OCI-LY7 (cell line): ENCODE data around the gene FAIM2. TPM values are rescaled to one million over a fixed set of nuclear protein-coding genes. Genes with fewer than 3 reads are reported as not detected.

ENCODE experiments used
- BruUV-seq: library from RNA; stranded (reverse); fragments of 400-500 nt; replicated peaks from 2 replicates; lab custom pipeline; 2021; lab: Mats Ljungman, UMichigan
- CTCF ChIA-PET: fragments of 300-600 bp; sonication (Branson Sonifier 250); formaldehyde crosslinking; loops from one replicate; lab custom pipeline; 2022; ENCODE audit warnings: antibody characterized with exemption; ENCODE audit not compliant: unreplicated experiment; lab: Charles Lee
- POLR2A ChIA-PET: fragments of 300-600 bp; sonication (Branson Sonifier 250); formaldehyde crosslinking; loops from one replicate; lab custom pipeline; 2022; ENCODE audit warnings: antibody characterized with exemption; lab: Charles Lee
- DNase-seq: peaks from one replicate; pipeline ENCODE4 v3.0.0-alpha.2; 2015; ENCODE audit warnings: low spot score
- H2AFZ ChIP-seq: fragments of 200-600 bp; sonication (generic), shearing (Covaris generic); 2 replicates; pipeline ENCODE4 v1.6.1; 2014; ENCODE audit warnings: mild to moderate bottlenecking, antibody characterized with exemption, low read length, moderate library complexity
- H3K27ac ChIP-seq: fragments of 200-600 bp; sonication (generic); 2 replicates; pipeline ENCODE4 v1.5.1; 2014; ENCODE audit warnings: mixed run types, low read depth, mild to moderate bottlenecking, moderate library complexity, low read length, inconsistent platforms; ENCODE audit not compliant: poor library complexity, severe bottlenecking
- H3K36me3 ChIP-seq: fragments of 200-600 bp; sonication (generic); 2 replicates; pipeline ENCODE4 v1.6.1; 2014; ENCODE audit warnings: mild to moderate bottlenecking, antibody characterized with exemption, low read length, moderate library complexity, mixed read lengths; ENCODE audit not compliant: insufficient read depth
- H3K4me1 ChIP-seq: fragments of 200-600 bp; sonication (generic); 2 replicates; pipeline ENCODE4 v1.5.1; 2014; ENCODE audit warnings: mild to moderate bottlenecking, low read length; ENCODE audit not compliant: insufficient read depth, poor library complexity, severe bottlenecking
- H3K4me2 ChIP-seq: fragments of 200-600 bp; sonication (generic); 2 replicates; pipeline ENCODE4 v1.6.1; 2014; ENCODE audit warnings: mild to moderate bottlenecking, low read length
- H3K4me3 ChIP-seq: fragments of 200-600 bp; sonication (generic); 2 replicates; pipeline ENCODE4 v1.5.1; 2014; ENCODE audit warnings: mild to moderate bottlenecking, low read depth, low read length; ENCODE audit not compliant: poor library complexity, severe bottlenecking
- H3K79me2 ChIP-seq: fragments of 200-600 bp; sonication (generic); 2 replicates; pipeline ENCODE4 v1.6.1; 2016; ENCODE audit warnings: low read depth, mild to moderate bottlenecking, low read length, moderate library complexity, mixed read lengths; ENCODE audit not compliant: insufficient read depth
- H3K9me2 ChIP-seq: fragments of 200-600 bp; sonication (generic); 2 replicates; pipeline ENCODE4 v1.6.1; 2016; ENCODE audit warnings: mild to moderate bottlenecking, low read length, mixed read lengths; ENCODE audit not compliant: insufficient read depth
- H3K9me3 ChIP-seq: fragments of 200-600 bp; sonication (generic); 2 replicates; pipeline ENCODE4 v1.6.1; 2014; ENCODE audit warnings: mild to moderate bottlenecking, mixed run types, low read length, mixed read lengths
- H4K20me1 ChIP-seq: fragments of 200-600 bp; sonication (generic); 2 replicates; pipeline ENCODE4 v1.6.1; 2014; ENCODE audit warnings: mild to moderate bottlenecking, antibody characterized with exemption, low read length, moderate library complexity, mixed read lengths; ENCODE audit not compliant: insufficient read depth
- EZH2phosphoT487 ChIP-seq: fragments of 200-600 bp; sonication (generic); IDR thresholded peaks from 2 replicates; pipeline ENCODE4 v1.6.1; 2018; ENCODE audit warnings: low read depth, borderline replicate concordance, mild to moderate bottlenecking, mixed run types, antibody characterized with exemption, low read length, moderate library complexity, mixed read lengths
- intact Hi-C: fragments of 100-400 bp; cut with micrococcal nuclease; formaldehyde crosslinking; loops from one replicate; pipeline ENCODE4 v1.10.0; 2022; ENCODE audit not compliant: unreplicated experiment
- total RNA-seq, 2 experiments: library from RNA; depleted of rRNA in 1 of 2; stranded (reverse); fragments of >200 nt in 1 of 2; shearing (Covaris generic) in 1 of 2; gene quantifications; 2 replicates each; pipeline ENCODE4 v1.2.3, GENCODE V29; 2014 to 2022
- TF ChIP-seq, protein P1 (sequence below): fragments of 200-600 bp; sonication (generic); conservative IDR thresholded peaks from 2 replicates; pipeline ENCODE4 v1.5.1; 2014; ENCODE audit warnings: mild to moderate bottlenecking, antibody characterized with exemption, low read length, moderate library complexity, mixed read lengths

FAIM2 gene
- total RNA-seq, 2 experiments from 2014 or later, result 0.10 TPM; not detected in 1

GRCh38 chr12:49917788-49918173, 14.1 kb upstream of the FAIM2 start:
- H2AFZ ChIP-seq, result no peak overlapping the region
- intact Hi-C loops, result no loop called here
- POLR2A ChIA-PET, result interaction anchor here (1.2 kb wide), 1 partner anchor 12 kb away, joined by 3 read pairs; no protein-coding TSS in a partner anchor
- H3K9me2 ChIP-seq, result no peaks in the 10 kb centered on the region
- no peaks in the 10 kb centered on the region for H3K79me2 ChIP-seq
- H3K27ac ChIP-seq, result no peak overlapping the region
- no peaks in the 10 kb centered on the region for H4K20me1 ChIP-seq
- CTCF ChIA-PET, result interaction anchor here (0.6 kb wide), 1 partner anchor 25 kb away, joined by 4 read pairs; no protein-coding TSS in a partner anchor
- no peaks in the 10 kb centered on the region for H3K9me3 ChIP-seq
- no peak overlapping the region for H3K4me3 ChIP-seq
- H3K4me2 ChIP-seq, result no peak overlapping the region
- no peak for DNase-seq
- H3K36me3 ChIP-seq, result no peaks in the 10 kb centered on the region
- TF ChIP-seq, protein P1, sequence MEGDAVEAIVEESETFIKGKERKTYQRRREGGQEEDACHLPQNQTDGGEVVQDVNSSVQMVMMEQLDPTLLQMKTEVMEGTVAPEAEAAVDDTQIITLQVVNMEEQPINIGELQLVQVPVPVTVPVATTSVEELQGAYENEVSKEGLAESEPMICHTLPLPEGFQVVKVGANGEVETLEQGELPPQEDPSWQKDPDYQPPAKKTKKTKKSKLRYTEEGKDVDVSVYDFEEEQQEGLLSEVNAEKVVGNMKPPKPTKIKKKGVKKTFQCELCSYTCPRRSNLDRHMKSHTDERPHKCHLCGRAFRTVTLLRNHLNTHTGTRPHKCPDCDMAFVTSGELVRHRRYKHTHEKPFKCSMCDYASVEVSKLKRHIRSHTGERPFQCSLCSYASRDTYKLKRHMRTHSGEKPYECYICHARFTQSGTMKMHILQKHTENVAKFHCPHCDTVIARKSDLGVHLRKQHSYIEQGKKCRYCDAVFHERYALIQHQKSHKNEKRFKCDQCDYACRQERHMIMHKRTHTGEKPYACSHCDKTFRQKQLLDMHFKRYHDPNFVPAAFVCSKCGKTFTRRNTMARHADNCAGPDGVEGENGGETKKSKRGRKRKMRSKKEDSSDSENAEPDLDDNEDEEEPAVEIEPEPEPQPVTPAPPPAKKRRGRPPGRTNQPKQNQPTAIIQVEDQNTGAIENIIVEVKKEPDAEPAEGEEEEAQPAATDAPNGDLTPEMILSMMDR, result no peak
- no peak for TF ChIP-seq EZH2phosphoT487
- no peaks in the 10 kb centered on the region for H3K4me1 ChIP-seq
- no TSS peak for BruUV-seq

GRCh38 chr12:49917166-49917787, 13.6 kb upstream of the FAIM2 start:
- intact Hi-C loops, result no loop called here
- H3K4me2 ChIP-seq, result no peak overlapping the region
- H2AFZ ChIP-seq, result no peak overlapping the region
- ChIA-PET CTCF (interaction anchor here (0.6 kb wide), 1 partner anchor 26 kb away, joined by 4 read pairs; no protein-coding TSS in a partner anchor), POLR2A (no interaction called here)
- H3K9me2 ChIP-seq, result no peaks in the 10 kb centered on the region
- H3K4me3 ChIP-seq, result no peak overlapping the region
- no peak for DNase-seq
- no peaks in the 10 kb centered on the region for H4K20me1 ChIP-seq
- TF ChIP-seq, protein P1, result no peak
- no peak for TF ChIP-seq EZH2phosphoT487
- no TSS peak for BruUV-seq
- no peaks in the 10 kb centered on the region for H3K4me1 ChIP-seq
- no peaks in the 10 kb centered on the region for H3K9me3 ChIP-seq
- H3K36me3 ChIP-seq, result no peaks in the 10 kb centered on the region
- H3K27ac ChIP-seq, result no peak overlapping the region
- no peaks in the 10 kb centered on the region for H3K79me2 ChIP-seq

DNA sequence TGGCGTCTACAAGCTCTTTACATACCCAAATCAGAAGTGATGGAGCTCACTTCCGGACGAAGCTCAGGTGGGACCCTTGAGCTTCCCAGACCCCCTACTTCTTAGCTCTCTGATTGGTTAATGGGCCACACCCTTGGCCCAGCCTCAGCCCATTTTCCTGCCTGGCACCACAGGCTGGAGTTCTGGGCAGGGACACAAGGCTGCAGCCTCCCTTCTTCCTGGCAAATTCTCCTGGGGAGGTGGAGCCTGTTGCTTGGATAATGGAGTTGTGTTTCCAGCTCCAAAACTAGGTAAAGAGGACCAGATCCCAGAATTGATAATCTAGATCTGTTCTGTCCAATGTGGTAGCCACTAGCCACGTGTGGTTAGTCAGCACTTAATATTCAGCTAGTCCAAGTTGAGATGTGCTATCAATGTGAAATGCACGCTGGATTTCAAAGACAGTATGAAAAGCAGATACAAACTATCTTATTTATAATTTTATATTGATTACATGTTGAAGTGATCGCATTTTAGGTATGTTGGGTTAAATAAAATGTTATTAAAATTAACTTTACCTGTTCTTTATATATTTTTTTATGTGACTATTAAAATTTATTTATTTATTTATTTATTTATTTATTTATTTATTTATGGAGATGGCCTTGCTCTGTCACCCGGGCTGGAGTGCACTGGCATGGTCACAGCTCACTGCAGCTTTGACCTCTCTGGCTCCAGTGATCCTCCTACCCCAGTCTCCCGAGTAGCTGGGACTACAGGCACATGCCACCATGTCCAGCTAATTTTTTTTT, 12.6 kb upstream of the FAIM2 start:
- DNase-seq, result no peak
- Histone ChIP-seq H2AFZ (no peak overlapping the region), H3K9me2 (no peaks in the 10 kb centered on the region), H3K4me3 (no peak overlapping the region), H3K9me3 (no peaks in the 10 kb centered on the region), H3K4me1 (no peaks in the 10 kb centered on the region), H3K36me3 (no peaks in the 10 kb centered on the region), H3K4me2 (no peak overlapping the region), H4K20me1 (no peaks in the 10 kb centered on the region), H3K79me2 (no peaks in the 10 kb centered on the region), H3K27ac (no peak overlapping the region)
- TF ChIP-seq, protein P1, result no peak
- no peak for TF ChIP-seq EZH2phosphoT487
- no TSS peak for BruUV-seq
- intact Hi-C loops, result no loop called here
- CTCF ChIA-PET, result no interaction called here
- POLR2A ChIA-PET, result interaction anchor here (0.7 kb wide), 1 partner anchor 122 kb away, joined by 3 read pairs; no protein-coding TSS in a partner anchor
